ENCODE measurements around the gene PRR19.

DNA sequence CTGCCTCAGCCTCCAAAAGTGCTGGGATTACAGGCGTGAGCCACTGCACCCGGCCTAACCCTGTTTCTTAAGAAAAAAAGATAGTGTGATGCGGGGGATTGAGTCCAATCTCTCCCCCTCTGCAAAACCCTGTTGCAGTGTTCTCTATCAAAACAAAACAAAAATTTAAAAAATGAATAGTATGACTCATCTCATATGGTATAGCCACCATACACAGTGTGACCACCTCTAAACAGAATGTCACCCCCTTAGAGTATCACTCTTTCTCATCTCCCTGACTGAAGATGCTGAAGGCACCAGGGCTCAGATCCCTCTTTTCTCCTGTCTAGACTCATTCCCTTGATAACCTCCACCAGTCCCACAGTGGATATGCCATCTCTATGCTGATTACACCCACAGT is 40.2 kb upstream of the PRR19 start:
- no peak for TF ChIP-seq CSRNP3 (CRISPR knock-in tag; IDR thresholded peaks at IDR 0.05)
- no peak for TF ChIP-seq TOX (CRISPR knock-in tag; IDR thresholded peaks at IDR 0.05; ENCODE audit: borderline replicate concordance)
- TF ChIP-seq PATZ1 (CRISPR knock-in tag; IDR thresholded peaks at IDR 0.05; ENCODE audit: borderline replicate concordance) = no peak
- TF ChIP-seq ZNF565 (CRISPR knock-in tag; conservative IDR thresholded peaks at IDR 0.05; ENCODE audit: low read depth) = no peak
- TF ChIP-seq ZFP3 (CRISPR knock-in tag; IDR thresholded peaks at IDR 0.05) = no peak
- no peak for TF ChIP-seq OSR1 (CRISPR knock-in tag; IDR thresholded peaks at IDR 0.05)
- TF ChIP-seq, protein P1, sequence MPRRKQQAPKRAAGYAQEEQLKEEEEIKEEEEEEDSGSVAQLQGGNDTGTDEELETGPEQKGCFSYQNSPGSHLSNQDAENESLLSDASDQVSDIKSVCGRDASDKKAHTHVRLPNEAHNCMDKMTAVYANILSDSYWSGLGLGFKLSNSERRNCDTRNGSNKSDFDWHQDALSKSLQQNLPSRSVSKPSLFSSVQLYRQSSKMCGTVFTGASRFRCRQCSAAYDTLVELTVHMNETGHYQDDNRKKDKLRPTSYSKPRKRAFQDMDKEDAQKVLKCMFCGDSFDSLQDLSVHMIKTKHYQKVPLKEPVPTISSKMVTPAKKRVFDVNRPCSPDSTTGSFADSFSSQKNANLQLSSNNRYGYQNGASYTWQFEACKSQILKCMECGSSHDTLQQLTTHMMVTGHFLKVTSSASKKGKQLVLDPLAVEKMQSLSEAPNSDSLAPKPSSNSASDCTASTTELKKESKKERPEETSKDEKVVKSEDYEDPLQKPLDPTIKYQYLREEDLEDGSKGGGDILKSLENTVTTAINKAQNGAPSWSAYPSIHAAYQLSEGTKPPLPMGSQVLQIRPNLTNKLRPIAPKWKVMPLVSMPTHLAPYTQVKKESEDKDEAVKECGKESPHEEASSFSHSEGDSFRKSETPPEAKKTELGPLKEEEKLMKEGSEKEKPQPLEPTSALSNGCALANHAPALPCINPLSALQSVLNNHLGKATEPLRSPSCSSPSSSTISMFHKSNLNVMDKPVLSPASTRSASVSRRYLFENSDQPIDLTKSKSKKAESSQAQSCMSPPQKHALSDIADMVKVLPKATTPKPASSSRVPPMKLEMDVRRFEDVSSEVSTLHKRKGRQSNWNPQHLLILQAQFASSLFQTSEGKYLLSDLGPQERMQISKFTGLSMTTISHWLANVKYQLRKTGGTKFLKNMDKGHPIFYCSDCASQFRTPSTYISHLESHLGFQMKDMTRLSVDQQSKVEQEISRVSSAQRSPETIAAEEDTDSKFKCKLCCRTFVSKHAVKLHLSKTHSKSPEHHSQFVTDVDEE (CRISPR knock-in tag; IDR thresholded peaks at IDR 0.05) = no peak
- TF ChIP-seq, protein P2, sequence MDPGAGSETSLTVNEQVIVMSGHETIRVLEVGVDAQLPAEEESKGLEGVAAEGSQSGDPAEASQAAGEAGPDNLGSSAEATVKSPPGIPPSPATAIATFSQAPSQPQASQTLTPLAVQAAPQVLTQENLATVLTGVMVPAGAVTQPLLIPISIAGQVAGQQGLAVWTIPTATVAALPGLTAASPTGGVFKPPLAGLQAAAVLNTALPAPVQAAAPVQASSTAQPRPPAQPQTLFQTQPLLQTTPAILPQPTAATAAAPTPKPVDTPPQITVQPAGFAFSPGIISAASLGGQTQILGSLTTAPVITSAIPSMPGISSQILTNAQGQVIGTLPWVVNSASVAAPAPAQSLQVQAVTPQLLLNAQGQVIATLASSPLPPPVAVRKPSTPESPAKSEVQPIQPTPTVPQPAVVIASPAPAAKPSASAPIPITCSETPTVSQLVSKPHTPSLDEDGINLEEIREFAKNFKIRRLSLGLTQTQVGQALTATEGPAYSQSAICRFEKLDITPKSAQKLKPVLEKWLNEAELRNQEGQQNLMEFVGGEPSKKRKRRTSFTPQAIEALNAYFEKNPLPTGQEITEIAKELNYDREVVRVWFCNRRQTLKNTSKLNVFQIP (CRISPR knock-in tag; IDR thresholded peaks at IDR 0.05; ENCODE audit: borderline replicate concordance, low read depth) = no peak
- no peak for TF ChIP-seq CREB5 (CRISPR knock-in tag; IDR thresholded peaks at IDR 0.05; ENCODE audit: low read depth)

Data from SK-N-SH treated with all-trans-retinoic acid at 6 μM for 48 hours (cell line).